Right lobe of liver (tissue), 6 donors: ENCODE data around the gene S1PR4. TPM values are rescaled to one million over a fixed set of nuclear protein-coding genes. Genes with fewer than 3 reads are reported as not detected.
A peak's percentile ranks its signal among the peaks of the same experiment; 100 is the strongest.

Experiments used
- ATAC-seq, 4 donors: fragments of 200-7000 bp; cut with Tn5 transposase; one replicate each; pipeline ENCODE4 v1.9.1; 2020; ENCODE audit warnings: mild to moderate bottlenecking in 4 of 4, moderate library complexity in 4 of 4
- DNase-seq, 3 donors: peaks; one replicate each; pipeline ENCODE4 v3.0.0-alpha.2; 2020
- H3K27ac ChIP-seq, 3 donors: fragments of 200-600 bp; one replicate each; pipeline ENCODE4 v1.8.0; 2022
- H3K27me3 ChIP-seq, 2 donors: fragments of 200-600 bp; one replicate each; pipeline ENCODE4 v1.8.0; 2022
- H3K36me3 ChIP-seq, 4 donors: fragments of 200-600 bp; sonication (generic) in 1 of 4; one replicate each; pipeline versions ENCODE4 v1.5.1 to v1.8.0; 2017 to 2022; ENCODE audit warnings: control low read depth in 1 of 4
- H3K4me1 ChIP-seq, 4 donors: fragments of 200-600 bp; sonication (generic) in 1 of 4; one replicate each; pipeline versions ENCODE4 v1.5.1 to v1.8.0; 2017 to 2022; ENCODE audit warnings: control low read depth in 1 of 4
- H3K4me3 ChIP-seq, 3 donors: fragments of 200-600 bp; one replicate each; pipeline ENCODE4 v1.8.0; 2022
- H3K9me3 ChIP-seq, 4 donors: fragments of 200-600 bp; sonication (generic) in 1 of 4; one replicate each; pipeline versions ENCODE4 v1.5.1 to v1.8.0; 2017 to 2022; ENCODE audit warnings: control low read depth in 1 of 4
- CTCF ChIP-seq, 4 donors: fragments of 200-600 bp in 3 of 4; fragments of 450-650 bp in 1 of 4; IDR thresholded peaks; one replicate each; pipeline versions ENCODE4 v1.5.1 to v1.8.0; 2016 to 2022; ENCODE audit warnings: antibody characterized with exemption in 4 of 4, mild to moderate bottlenecking in 2 of 4
- POLR2A ChIP-seq: fragments of 450-650 bp; IDR thresholded peaks from one replicate; pipeline ENCODE4 v1.6.1; 2017; ENCODE audit warnings: antibody characterized with exemption, mild to moderate bottlenecking
- WGBS: methylation state at CpG from one replicate; pipeline ENCODE4 v1.1.6; 2018; ENCODE audit warnings: low coverage, low lambda C conversion rate; ENCODE audit not compliant: insufficient coverage; ENCODE audit errors: missing lambda C conversion rate; 5-methylcytosine and 5-hydroxymethylcytosine counted together
- intact Hi-C, 2 donors: fragments of 100-400 bp; cut with DNase I; formaldehyde crosslinking; loops; one replicate each; pipeline versions ENCODE4 v1.11.2 to v1.14.1; 2022
- total RNA-seq, 6 experiments: library from RNA; depleted of rRNA in 2 of 6; stranded (reverse); fragments of >200 nt in 2 of 6; fragmentation: NEBNext Ultra II Directional in 3 of 6; extraction: Animal tissue kit (Norgen Biotek cat#: 25700) in 3 of 6; gene quantifications; one replicate each; pipeline versions ENCODE4 v1.1.0 to v1.2.4, GENCODE V29; 2016 to 2023
- donor health status: DM: no; HTN: yes; CAD: no.
- donor health status: DM: no; HTN: no; CAD: no.
- donor health status: DM: no; HTN: no; CAD: no.
- donor health status: DM: no; HTN: yes; CAD: no.
- donor health status: DM: no; HTN: yes; CAD: no.

Gene S1PR4
- total RNA-seq, 6 experiments from 2014 or later: 0.53 to 2.2 (median 0.97) TPM

GRCh38 chr19:3206216-3206953 lies 27.8 kb downstream of the S1PR4 start:
- ATAC-seq: no peak
- TF ChIP-seq CTCF (IDR thresholded peaks at IDR 0.05) (no peak), POLR2A (no peak)
- no peak for DNase-seq
- Histone ChIP-seq H3K36me3 (peaks cover 0 to 21% (median 3%) of the 10 kb centered on the region in 4 donors), H3K9me3 (no peaks in the 10 kb centered on the region), H3K4me1 (no peaks in the 10 kb centered on the region), H3K4me3 (no peak overlapping the region), H3K27me3 (no peaks in the 10 kb centered on the region), H3K27ac (no peak overlapping the region)
- 88% methylated on average over 5 of the region's 28 CpGs for WGBS
- intact Hi-C loops: no loop called here

- Histone ChIP-seq H3K4me1 (no peaks in the 10 kb centered on the region), H3K4me3 (no peak overlapping the region), H3K27ac (no peak overlapping the region), H3K36me3 (peaks cover 0 to 21% (median 3%) of the 10 kb centered on the region in 4 donors), H3K27me3 (no peaks in the 10 kb centered on the region), H3K9me3 (no peaks in the 10 kb centered on the region)
- TF ChIP-seq CTCF (IDR thresholded peaks at IDR 0.05) (no peak), POLR2A (no peak)
- DNase-seq (no peak), ATAC-seq (no peak)
- 86% methylated on average over 7 of the region's 43 CpGs for WGBS
- intact Hi-C loops: no loop called here
Measured at GRCh38 chr19:3207461-3208242, 29.1 kb downstream of the S1PR4 start.

GRCh38 chr19:3208317-3209207 lies 30.0 kb downstream of the S1PR4 start:
- ATAC-seq: no peak
- no peak overlapping the region for H3K4me3 ChIP-seq
- H3K27me3 ChIP-seq: no peaks in the 10 kb centered on the region
- no peak overlapping the region for H3K27ac ChIP-seq
- H3K4me1 ChIP-seq: no peaks in the 10 kb centered on the region
- no peaks in the 10 kb centered on the region for H3K9me3 ChIP-seq
- peaks cover 0 to 21% (median 3%) of the 10 kb centered on the region in 4 donors for H3K36me3 ChIP-seq
- intact Hi-C loops: no loop called here
- no peak for DNase-seq
- TF ChIP-seq CTCF (IDR thresholded peaks at IDR 0.05) (no peak), POLR2A (no peak)
- 96% methylated on average over 5 of the region's 33 CpGs for WGBS

- intact Hi-C loops: no loop called here
- Histone ChIP-seq H3K27me3 (no peaks in the 10 kb centered on the region), H3K36me3 (peaks cover 0 to 15% (median 3%) of the 10 kb centered on the region in 4 donors), H3K4me1 (no peaks in the 10 kb centered on the region), H3K4me3 (no peak overlapping the region), H3K27ac (no peak overlapping the region), H3K9me3 (no peaks in the 10 kb centered on the region)
- peak; percentile 68 to 86 (median 78) for ATAC-seq
- peak in 1 of 3 donors; percentile 50 for DNase-seq
- 35% methylated on average over 16 of the region's 20 CpGs for WGBS
- TF ChIP-seq CTCF (IDR thresholded peaks at IDR 0.05) (peak; percentile 32 to 57 (median 48)), POLR2A (no peak)
Measured at GRCh38 chr19:3210347-3211017, 31.9 kb downstream of the S1PR4 start.
